BE2C (cell line): Measurements from ENCODE around the gene CMIP.

Experiments used
- DNase-seq: peaks from one replicate; pipeline ENCODE4 v3.0.0-alpha.2; 2020
- H3K27me3 ChIP-seq: fragments of 250-450 bp; sonication (Bioruptor Pico); 2 replicates; pipeline ENCODE4 v1.5.1; 2020; ENCODE audit warnings: mild to moderate bottlenecking
- H3K36me3 ChIP-seq: fragments of 250-450 bp; sonication (Bioruptor Pico); 2 replicates; pipeline ENCODE4 v1.5.1; 2020; ENCODE audit warnings: mild to moderate bottlenecking
- H3K4me1 ChIP-seq: fragments of 250-450 bp; sonication (Bioruptor Pico); 2 replicates; pipeline ENCODE4 v1.5.1; 2020
- H3K4me3 ChIP-seq: 2 replicates; pipeline ENCODE4 v1.5.1; 2011; ENCODE audit warnings: low read depth, low read length
- H3K9me3 ChIP-seq: fragments of 250-450 bp; sonication (Bioruptor Pico); 2 replicates; pipeline ENCODE4 v1.5.1; 2020
- CTCF ChIP-seq: IDR thresholded peaks from 2 replicates; pipeline ENCODE4 v1.5.1; 2012; ENCODE audit warnings: mild to moderate bottlenecking, low read depth, low read length

CMIP gene

DNA sequence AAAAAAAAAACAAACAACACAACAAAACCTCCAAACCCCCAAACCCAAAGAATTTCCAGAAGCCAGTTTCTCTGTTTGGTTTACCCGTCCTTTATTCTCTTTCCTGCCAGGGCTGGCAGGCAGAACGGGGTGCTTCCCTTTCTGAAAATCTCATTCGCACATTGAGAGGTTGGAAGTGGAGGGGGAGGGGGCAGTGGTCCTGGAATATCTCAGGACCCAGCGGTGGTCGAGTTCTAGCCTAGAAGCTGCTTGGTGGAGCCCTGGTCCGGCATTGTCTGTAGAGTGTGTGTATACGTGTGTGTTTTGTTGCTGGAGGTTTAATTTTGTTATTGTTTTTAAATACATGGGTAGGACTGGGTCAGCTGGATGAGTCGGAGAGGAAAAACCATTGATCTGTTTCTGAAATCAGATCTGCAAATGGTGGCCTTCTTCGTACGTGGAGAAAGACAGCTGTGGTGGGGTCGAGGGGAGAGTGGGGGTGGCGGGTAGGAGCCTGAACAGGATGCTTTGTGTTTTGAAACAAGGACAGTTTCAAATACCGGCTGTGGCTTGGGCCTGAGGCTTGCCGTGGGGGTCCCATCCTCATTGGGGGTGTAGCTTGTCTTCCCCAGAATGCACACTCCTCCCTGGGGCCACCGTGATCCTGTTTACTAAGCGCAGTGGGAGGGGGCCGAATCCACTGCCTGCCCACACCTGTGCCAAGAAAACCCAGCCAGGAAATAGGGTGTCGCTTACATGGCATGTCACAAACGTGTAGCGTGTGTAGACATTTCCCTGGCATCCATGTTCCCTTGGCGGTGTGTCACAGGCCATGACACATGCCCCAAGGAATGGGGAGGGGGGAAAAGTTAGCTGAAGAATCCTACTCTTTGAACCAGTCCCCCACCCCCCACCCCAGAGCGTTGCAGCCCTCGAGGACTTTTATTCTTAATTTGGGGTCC, 1.6 kb downstream of the CMIP start:
- Histone ChIP-seq H3K4me1 (no peaks in the 10 kb centered on the region; the same call in none of the 2 replicates), H3K36me3 (no peaks in the 10 kb centered on the region), H3K27me3 (peaks cover 4% of the 10 kb centered on the region), H3K4me3 (peak overlapping the region; percentile 68), H3K9me3 (no peaks in the 10 kb centered on the region)
- TF ChIP-seq CTCF, result no peak
- DNase-seq, result no peak

DNA sequence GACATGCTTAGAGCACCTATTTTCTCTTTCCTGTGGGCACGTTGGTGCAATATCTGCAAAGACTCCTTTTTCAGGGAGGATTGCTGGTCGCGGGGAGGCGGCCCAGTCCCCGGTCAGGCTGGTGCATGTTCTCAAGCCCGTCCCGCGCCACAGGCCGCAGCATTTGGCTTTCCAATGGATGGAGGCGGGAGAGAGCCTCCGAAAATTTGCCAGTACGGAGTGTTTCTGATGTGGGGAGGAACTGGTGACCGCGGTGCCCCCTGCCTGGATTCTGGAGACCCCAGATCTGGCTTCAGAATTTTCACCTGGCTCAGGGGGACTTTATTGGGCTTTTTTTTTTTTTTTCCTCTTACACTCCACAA, 2.3 kb downstream of the CMIP start:
- H3K4me1 ChIP-seq, result peaks cover 4% of the 10 kb centered on the region
- peaks cover 3% of the 10 kb centered on the region; the same call in 1 of the 2 replicates for H3K27me3 ChIP-seq
- no peak for TF ChIP-seq CTCF
- H3K36me3 ChIP-seq, result no peaks in the 10 kb centered on the region
- H3K9me3 ChIP-seq, result no peaks in the 10 kb centered on the region
- H3K4me3 ChIP-seq, result no peak overlapping the region; the same call in 1 of the 2 replicates
- DNase-seq, result no peak

- peaks cover 3% of the 10 kb centered on the region; the same call in 1 of the 2 replicates for H3K27me3 ChIP-seq
- H3K36me3 ChIP-seq, result no peaks in the 10 kb centered on the region
- no peak for TF ChIP-seq CTCF
- no peak overlapping the region for H3K4me3 ChIP-seq
- no peaks in the 10 kb centered on the region for H3K9me3 ChIP-seq
- peaks cover 6% of the 10 kb centered on the region for H3K4me1 ChIP-seq
- no peak for DNase-seq
These were observed 2.9 kb downstream of the CMIP start for GRCh38 chr16:81447383-81448101.

DNA sequence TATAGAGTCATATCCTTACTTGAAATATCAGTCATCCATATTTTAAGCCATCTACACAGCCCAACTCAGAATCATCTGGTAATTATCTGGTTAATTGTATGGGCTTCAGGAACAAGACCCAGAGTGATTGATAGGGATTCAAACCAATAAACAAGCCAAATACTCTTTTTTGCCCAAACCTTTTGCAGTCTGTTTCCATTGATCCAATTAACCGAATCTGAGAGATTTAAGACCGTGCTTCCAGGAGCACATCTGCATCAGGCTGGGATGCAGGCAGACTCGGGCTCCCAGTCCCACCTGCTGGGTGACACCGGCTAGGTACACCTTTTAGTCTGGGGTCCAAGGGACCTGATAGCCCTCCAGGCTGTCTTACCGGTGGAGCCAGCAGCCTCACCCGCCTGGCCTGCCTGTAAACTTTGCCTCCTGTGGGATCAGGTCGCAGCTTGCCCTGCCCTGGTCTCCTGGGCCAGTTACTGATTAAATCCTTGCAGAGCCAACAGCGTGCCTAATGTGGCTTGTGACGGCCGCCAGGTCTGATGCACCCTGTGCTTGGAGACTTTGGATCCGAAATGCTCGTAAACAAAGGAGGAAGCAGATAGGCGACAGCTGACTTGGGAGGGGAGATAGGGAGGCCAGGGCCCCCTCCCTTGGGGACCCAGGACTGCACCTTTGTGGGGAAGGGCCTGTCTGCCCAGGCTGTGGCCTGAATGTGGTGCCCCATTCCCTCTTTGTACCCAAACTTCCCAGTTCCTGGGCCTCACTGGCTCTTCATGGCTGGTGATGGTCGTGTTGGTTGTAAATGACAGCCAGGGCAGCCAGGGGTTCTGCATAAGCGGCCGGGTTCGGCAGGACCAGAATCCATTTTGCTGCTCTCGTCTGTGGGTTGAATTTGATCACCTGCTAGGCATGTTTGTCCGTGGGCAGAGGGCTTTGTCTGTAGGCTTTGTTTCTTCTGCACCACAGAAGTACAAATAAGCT, 3.8 kb downstream of the CMIP start:
- no peaks in the 10 kb centered on the region for H3K9me3 ChIP-seq
- peaks cover 3% of the 10 kb centered on the region; the same call in 1 of the 2 replicates for H3K27me3 ChIP-seq
- no peak for DNase-seq
- no peak overlapping the region for H3K4me3 ChIP-seq
- no peaks in the 10 kb centered on the region for H3K36me3 ChIP-seq
- no peak for TF ChIP-seq CTCF
- peaks cover 6% of the 10 kb centered on the region for H3K4me1 ChIP-seq

- TF ChIP-seq CTCF, result no peak
- Histone ChIP-seq H3K36me3 (no peaks in the 10 kb centered on the region), H3K9me3 (no peaks in the 10 kb centered on the region), H3K27me3 (no peaks in the 10 kb centered on the region), H3K4me3 (no peak overlapping the region), H3K4me1 (peaks cover 6% of the 10 kb centered on the region; the same call in 1 of the 2 replicates)
- DNase-seq, result no peak
These were observed 4.6 kb downstream of the CMIP start for GRCh38 chr16:81449241-81449640.
